Measurements from ENCODE around the gene TMEM222. TPM values are rescaled to one million over a fixed set of nuclear protein-coding genes. Genes with fewer than 3 reads are reported as not detected.

TMEM222 gene
- total and polyA plus RNA-seq, 7 experiments from 2014 or later: 23.7 to 66.1 (median 43.3) TPM

DNA sequence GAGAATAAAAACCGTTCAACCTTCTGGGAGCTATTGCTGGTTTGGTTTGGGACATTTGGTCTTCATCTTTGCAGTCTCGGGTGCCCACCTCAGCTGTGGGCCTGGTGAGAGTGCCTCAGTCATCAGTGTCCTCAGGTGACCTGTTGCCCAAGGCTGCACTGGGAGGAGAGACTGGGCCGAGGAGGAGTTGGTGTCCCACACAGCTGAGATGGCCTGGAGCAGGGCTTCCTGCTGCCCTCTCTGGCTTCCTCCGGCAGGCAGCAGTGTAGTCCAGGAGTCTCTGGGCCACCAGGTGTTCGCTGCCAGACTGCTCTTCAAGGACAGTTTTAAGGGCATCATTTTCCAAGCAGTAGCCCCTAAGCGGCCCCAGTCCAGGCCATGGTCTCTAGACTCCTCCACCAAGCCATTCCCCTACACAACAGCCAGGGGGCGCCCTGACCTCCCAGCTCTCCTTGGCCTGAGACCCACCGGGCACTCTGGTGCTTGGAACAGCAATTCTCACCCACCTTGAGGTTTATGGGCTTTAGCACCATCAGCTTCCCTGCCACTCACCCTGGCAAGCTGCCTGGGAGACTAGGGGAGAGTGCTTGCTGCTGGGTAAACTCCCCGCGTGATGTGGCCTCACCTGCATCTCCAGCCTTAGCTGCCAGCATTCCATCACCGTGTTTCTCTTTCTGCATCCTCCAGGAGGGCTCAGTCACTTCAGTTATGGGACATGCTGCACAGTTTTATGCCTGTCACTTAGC lies 10.7 kb downstream of the TMEM222 start:
- peaks cover 7 to 11% of the 10 kb centered on the region in 2 donors for H3K4me1 ChIP-seq (ENCODE audit: control insufficient read depth in 2 of 2, insufficient read depth in 2 of 2, low read length in 2 of 2)
- H3K9me3 ChIP-seq (ENCODE audit: control insufficient read depth in 2 of 3, low read length in 3 of 3): no peaks in the 10 kb centered on the region
- H3K36me3 Mint-ChIP-seq: peaks cover 0 to 25% (median 10%) of the 10 kb centered on the region in 5 donors
- H3K27me3 ChIP-seq (ENCODE audit: control insufficient read depth in 2 of 2, insufficient read depth in 2 of 2, low read length in 2 of 2): no peaks in the 10 kb centered on the region
- ATAC-seq (peak; percentile 90), DNase-seq (peak in 8 of 9 donors; percentile 49 to 71 (median 56))
- no peaks in the 10 kb centered on the region for H3K9me3 Mint-ChIP-seq
- CTCF ChIA-PET: interaction anchor here (0.6 to 4.3 kb wide), 26 partner anchors 9 to 1181 kb away, joined by 3 to 72 read pairs (median 5); partner anchors contain the start of genes AHDC1, MAP3K6, SYTL1 and TMEM222
- H3K4me3 Mint-ChIP-seq: no peak overlapping the region
- intact Hi-C loops (cut with micrococcal nuclease): loop anchor here (1.0 to 2.0 kb wide), 7 partner anchors 11 to 274 kb away; partner anchors contain the start of gene MAP3K6 (in 1 of the 2)
- H3K27ac Mint-ChIP-seq: peak overlapping the region in 5 of 9 donors; percentile 21 to 67 (median 50)
- no peaks in the 10 kb centered on the region for H3K27me3 Mint-ChIP-seq
- H3K36me3 ChIP-seq (ENCODE audit: control insufficient read depth in 2 of 3, insufficient read depth in 3 of 3, low read length in 3 of 3): peaks cover 16 to 87% (median 17%) of the 10 kb centered on the region in 3 experiments
- POLR2A ChIA-PET: interaction anchor here (0.8 to 3.4 kb wide), 8 partner anchors 9 to 62 kb away, joined by 3 to 15 read pairs (median 4); partner anchors contain the start of gene SYTL1
- H3K27ac ChIP-seq (ENCODE audit: low read depth, low read length): no peak overlapping the region
- peaks cover 29 to 51% (median 44%) of the 10 kb centered on the region in 7 donors for H3K4me1 Mint-ChIP-seq
- H3K4me3 ChIP-seq (ENCODE audit: low read length): no peak overlapping the region

DNA sequence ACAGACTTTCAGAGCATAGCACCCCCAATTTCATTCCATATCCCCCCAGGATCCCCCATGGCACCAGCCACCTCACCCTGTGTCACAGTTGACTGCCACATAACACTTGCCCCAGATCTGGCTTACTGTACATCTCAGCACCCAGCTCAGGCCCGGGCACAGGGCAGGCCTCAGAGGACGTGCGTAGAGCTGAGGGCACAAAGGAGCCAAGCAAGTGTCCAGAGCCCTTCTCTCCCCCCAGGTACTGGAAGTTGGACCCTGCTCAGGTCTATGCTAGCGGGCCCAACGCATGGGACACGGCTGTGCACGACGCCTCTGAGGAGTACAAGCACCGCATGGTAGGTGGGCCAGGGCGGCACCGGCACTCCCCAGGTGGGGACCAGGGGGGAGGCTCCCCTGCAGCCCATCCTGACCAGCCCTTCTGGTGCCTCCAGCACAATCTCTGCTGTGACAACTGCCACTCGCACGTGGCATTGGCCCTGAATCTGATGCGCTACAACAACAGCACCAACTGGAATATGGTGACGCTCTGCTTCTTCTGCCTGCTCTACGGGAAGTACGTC lies 11.8 kb downstream of the TMEM222 start:
- Histone ChIP-seq H3K27me3 (ENCODE audit: control insufficient read depth in 2 of 2, insufficient read depth in 2 of 2, low read length in 2 of 2) (no peaks in the 10 kb centered on the region), H3K4me1 (ENCODE audit: control insufficient read depth in 2 of 2, insufficient read depth in 2 of 2, low read length in 2 of 2) (peaks cover 4 to 11% of the 10 kb centered on the region in 2 donors), H3K9me3 (ENCODE audit: control insufficient read depth in 2 of 3, low read length in 3 of 3) (no peaks in the 10 kb centered on the region), H3K27ac (ENCODE audit: low read depth, low read length) (no peak overlapping the region), H3K36me3 (ENCODE audit: control insufficient read depth in 2 of 3, insufficient read depth in 3 of 3, low read length in 3 of 3) (peaks cover 15 to 76% (median 16%) of the 10 kb centered on the region in 3 experiments), H3K4me3 (ENCODE audit: low read length) (no peak overlapping the region)
- Mint-ChIP-seq H3K27ac (peak overlapping the region in 3 of 9 donors; percentile 1 to 55 (median 8)), H3K4me3 (no peak overlapping the region), H3K9me3 (no peaks in the 10 kb centered on the region), H3K27me3 (no peaks in the 10 kb centered on the region), H3K4me1 (peaks cover 20 to 44% (median 34%) of the 10 kb centered on the region in 7 donors), H3K36me3 (peaks cover 0 to 21% (median 8%) of the 10 kb centered on the region in 5 donors)
- POLR2A ChIA-PET: interaction anchor here (0.7 to 3.4 kb wide), 6 partner anchors 8 to 32 kb away, joined by 3 to 15 read pairs (median 5); partner anchors contain the start of gene SYTL1
- DNase-seq: no peak
- no peak for ATAC-seq
- intact Hi-C loops (cut with micrococcal nuclease): loop anchor here (2.0 kb wide), 3 partner anchors 33 to 61 kb away; partner anchors contain the start of gene MAP3K6 (in 1 of the 2)
- CTCF ChIA-PET: interaction anchor here (0.6 to 4.3 kb wide), 12 partner anchors 8 to 133 kb away, joined by 3 to 72 read pairs (median 4); partner anchors contain the start of genes SYTL1 and TMEM222

DNA sequence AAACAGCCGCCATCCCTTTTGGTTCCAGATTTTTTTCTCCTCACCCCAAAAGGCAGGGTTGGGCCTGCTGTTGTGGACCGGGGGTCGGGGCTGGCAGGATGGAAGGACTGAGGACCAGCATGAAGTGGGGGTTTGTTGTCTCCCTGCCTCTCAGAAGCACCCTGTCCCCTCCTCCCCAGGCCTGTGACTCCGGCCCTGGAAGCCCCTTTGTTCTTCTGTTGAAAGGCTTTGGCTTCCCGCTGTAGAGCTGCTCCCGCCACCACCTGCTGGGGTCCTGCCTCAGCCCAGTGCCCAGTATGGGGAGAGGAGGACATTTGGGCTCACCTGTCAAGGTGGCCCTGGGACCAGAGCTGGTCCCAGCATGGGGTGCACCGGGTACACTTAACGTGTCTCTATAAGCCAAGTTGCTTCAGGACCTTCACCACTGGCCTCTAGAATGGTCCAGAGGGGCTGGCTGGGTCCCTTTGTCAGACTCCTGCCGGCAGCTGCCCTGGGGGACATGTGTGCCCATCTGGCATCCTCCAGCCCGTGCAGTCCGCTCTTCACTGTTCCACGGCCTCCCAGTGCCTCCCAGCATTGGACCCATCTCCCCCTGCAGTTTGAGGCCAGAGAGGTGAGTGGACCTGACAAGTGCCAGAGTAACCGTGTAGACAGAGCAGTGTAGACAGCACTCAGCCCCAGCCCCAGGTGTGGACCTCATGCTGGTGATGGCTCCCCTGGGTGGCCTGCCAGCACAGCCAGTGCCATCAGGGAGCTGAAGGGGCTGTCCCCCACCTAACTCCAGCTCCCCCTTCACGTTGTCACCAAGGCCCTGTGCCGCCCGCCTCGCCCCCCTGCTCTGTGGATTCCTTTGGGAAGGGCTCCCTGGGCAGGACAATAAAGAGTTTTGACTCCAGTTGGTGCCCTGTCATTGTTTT lies 13.8 kb downstream of the TMEM222 start:
- peaks cover 0 to 4% (median 0%) of the 10 kb centered on the region in 11 donors for H3K9me3 Mint-ChIP-seq
- H3K4me1 ChIP-seq (ENCODE audit: control insufficient read depth in 2 of 2, insufficient read depth in 2 of 2, low read length in 2 of 2): peaks cover 10 to 12% of the 10 kb centered on the region in 2 donors
- DNase-seq (no peak), ATAC-seq (no peak)
- no peaks in the 10 kb centered on the region for H3K9me3 ChIP-seq (ENCODE audit: control insufficient read depth in 2 of 3, low read length in 3 of 3)
- H3K4me1 Mint-ChIP-seq: peaks cover 30 to 50% (median 36%) of the 10 kb centered on the region in 7 donors
- H3K36me3 ChIP-seq (ENCODE audit: control insufficient read depth in 2 of 3, insufficient read depth in 3 of 3, low read length in 3 of 3): peaks cover 11 to 66% (median 16%) of the 10 kb centered on the region in 3 experiments
- H3K27ac Mint-ChIP-seq: no peak overlapping the region
- intact Hi-C loops (cut with micrococcal nuclease): no loop called here
- H3K36me3 Mint-ChIP-seq: peaks cover 0 to 14% (median 10%) of the 10 kb centered on the region in 5 donors
- H3K27me3 ChIP-seq (ENCODE audit: control insufficient read depth in 2 of 2, insufficient read depth in 2 of 2, low read length in 2 of 2): no peaks in the 10 kb centered on the region
- no peak overlapping the region for H3K4me3 Mint-ChIP-seq
- CTCF ChIA-PET: interaction anchor here (4.1 to 4.3 kb wide), 2 partner anchors 22 to 52 kb away, joined by 44 to 72 read pairs; no protein-coding TSS in a partner anchor
- no peak overlapping the region for H3K27ac ChIP-seq (ENCODE audit: low read depth, low read length)
- no peak overlapping the region for H3K4me3 ChIP-seq (ENCODE audit: low read length)
- no peaks in the 10 kb centered on the region for H3K27me3 Mint-ChIP-seq
- POLR2A ChIA-PET: interaction anchor here (0.6 to 1.6 kb wide), 3 partner anchors 10 to 21 kb away, joined by 3 to 6 read pairs (median 4); no protein-coding TSS in a partner anchor

DNA sequence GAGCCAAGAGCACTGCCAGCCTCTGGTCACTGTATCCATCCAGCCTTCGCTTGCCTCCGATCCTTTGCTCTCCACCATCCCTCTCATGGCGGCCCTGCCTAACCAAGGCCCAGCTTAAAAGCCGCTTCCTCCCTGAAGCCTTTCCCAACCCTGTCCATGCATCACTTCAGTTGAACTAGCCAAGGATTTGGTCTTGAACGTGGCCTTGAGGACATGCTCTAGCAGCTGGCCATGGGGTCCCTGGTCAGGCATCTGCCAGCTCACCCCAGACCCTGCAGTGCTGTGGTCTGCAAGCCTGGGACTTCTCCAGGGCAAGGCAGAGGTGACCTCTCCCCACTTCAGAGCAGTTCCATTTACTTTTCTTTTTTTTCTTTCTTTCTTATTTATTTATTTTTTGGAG lies 14.8 kb downstream of the TMEM222 start:
- ATAC-seq (no peak), DNase-seq (no peak)
- Mint-ChIP-seq H3K27me3 (no peaks in the 10 kb centered on the region), H3K27ac (no peak overlapping the region), H3K36me3 (peaks cover 0 to 14% (median 9%) of the 10 kb centered on the region in 5 donors), H3K9me3 (peaks cover 0 to 4% (median 0%) of the 10 kb centered on the region in 11 donors), H3K4me1 (peaks cover 30 to 53% (median 41%) of the 10 kb centered on the region in 7 donors), H3K4me3 (no peak overlapping the region)
- Histone ChIP-seq H3K27me3 (ENCODE audit: control insufficient read depth in 2 of 2, insufficient read depth in 2 of 2, low read length in 2 of 2) (no peaks in the 10 kb centered on the region), H3K4me3 (ENCODE audit: low read length) (no peak overlapping the region), H3K27ac (ENCODE audit: low read depth, low read length) (no peak overlapping the region), H3K36me3 (ENCODE audit: control insufficient read depth in 2 of 3, insufficient read depth in 3 of 3, low read length in 3 of 3) (peaks cover 11 to 56% (median 16%) of the 10 kb centered on the region in 3 experiments), H3K4me1 (ENCODE audit: control insufficient read depth in 2 of 2, insufficient read depth in 2 of 2, low read length in 2 of 2) (peaks cover 17 to 22% of the 10 kb centered on the region in 2 donors), H3K9me3 (ENCODE audit: control insufficient read depth in 2 of 3, low read length in 3 of 3) (no peaks in the 10 kb centered on the region)
- intact Hi-C loops (cut with micrococcal nuclease): no loop called here
- CTCF ChIA-PET: interaction anchor here (0.6 to 1.1 kb wide), 2 partner anchors 39 to 1096 kb away, joined by 3 read pairs; no protein-coding TSS in a partner anchor
- POLR2A ChIA-PET: interaction anchor here (0.6 to 1.6 kb wide), 3 partner anchors 9 to 59 kb away, joined by 3 to 6 read pairs (median 4); no protein-coding TSS in a partner anchor

DNA sequence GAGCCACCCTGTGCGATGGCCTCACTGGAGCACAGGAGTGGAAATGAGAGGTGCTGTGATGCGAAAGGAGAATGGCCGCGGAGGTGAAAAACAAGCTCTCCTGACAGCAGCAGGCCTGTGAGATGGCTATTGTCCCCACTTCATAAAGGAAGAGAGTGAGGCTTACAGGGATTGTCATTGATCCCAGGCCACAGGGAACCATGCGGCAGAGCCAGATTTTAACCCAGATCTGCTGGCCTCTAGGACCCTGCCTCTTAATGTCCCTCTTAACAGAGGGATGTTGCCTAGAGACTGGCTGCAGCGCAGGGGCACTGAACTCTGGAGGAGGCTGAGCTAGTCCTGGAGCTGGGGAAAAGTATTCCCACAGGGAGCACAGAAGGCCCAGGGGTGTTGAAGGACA lies 16.8 kb downstream of the TMEM222 start:
- Histone ChIP-seq H3K27ac (ENCODE audit: low read depth, low read length) (peak overlapping the region; percentile 45), H3K9me3 (ENCODE audit: control insufficient read depth in 2 of 3, low read length in 3 of 3) (no peaks in the 10 kb centered on the region), H3K36me3 (ENCODE audit: control insufficient read depth in 2 of 3, insufficient read depth in 3 of 3, low read length in 3 of 3) (peaks cover 4 to 36% (median 9%) of the 10 kb centered on the region in 3 experiments), H3K27me3 (ENCODE audit: control insufficient read depth in 2 of 2, insufficient read depth in 2 of 2, low read length in 2 of 2) (no peaks in the 10 kb centered on the region), H3K4me1 (ENCODE audit: control insufficient read depth in 2 of 2, insufficient read depth in 2 of 2, low read length in 2 of 2) (peaks cover 11 to 15% of the 10 kb centered on the region in 2 donors), H3K4me3 (ENCODE audit: low read length) (no peak overlapping the region)
- DNase-seq (no peak), ATAC-seq (no peak)
- ChIA-PET CTCF (interaction anchor here (1.0 to 1.5 kb wide), 3 partner anchors 18 to 49 kb away, joined by 3 to 4 read pairs (median 3); no protein-coding TSS in a partner anchor), POLR2A (interaction anchor here (0.8 to 2.2 kb wide), 4 partner anchors 10 to 15 kb away, joined by 3 to 6 read pairs (median 4); no protein-coding TSS in a partner anchor)
- intact Hi-C loops (cut with micrococcal nuclease): no loop called here
- Mint-ChIP-seq H3K36me3 (peaks cover 0 to 20% (median 9%) of the 10 kb centered on the region in 5 donors), H3K27ac (peak overlapping the region; percentile 56 to 98 (median 91)), H3K4me3 (peak overlapping the region in 3 of 10 donors; percentile 59 to 97 (median 72)), H3K4me1 (peaks cover 17 to 45% (median 33%) of the 10 kb centered on the region in 7 donors), H3K27me3 (no peaks in the 10 kb centered on the region), H3K9me3 (peaks cover 0 to 4% (median 0%) of the 10 kb centered on the region in 11 donors)
